Neural cell (in vitro differentiated cells): Measurements from ENCODE around the gene THUMPD3.

ENCODE experiments used
- EZH2 ChIP-seq: fragments of 200-600, 300-800 bp; shearing (Covaris generic), sonication (generic); IDR thresholded peaks from 2 replicates; pipeline ENCODE4 v1.6.1; 2014; ENCODE audit warnings: antibody characterized with exemption, low read length, borderline replicate concordance, mild to moderate bottlenecking; ENCODE audit not compliant: insufficient read depth, poor library complexity, severe bottlenecking
- POLR2AphosphoS5 ChIP-seq: IDR thresholded peaks from 2 replicates; pipeline ENCODE4 v1.6.1; 2012
- RAD21 ChIP-seq: fragments of 450-650 bp; conservative IDR thresholded peaks from 2 replicates; pipeline ENCODE4 v1.6.1; 2014; ENCODE audit warnings: antibody characterized with exemption, mild to moderate bottlenecking, moderate library complexity
- REST ChIP-seq: IDR thresholded peaks from 2 replicates; pipeline ENCODE4 v1.6.1; 2012; ENCODE audit warnings: borderline replicate concordance
- TF ChIP-seq, protein P1 (sequence below): fragments of 450-650 bp; IDR thresholded peaks from 2 replicates; pipeline ENCODE4 v1.5.1; 2014; ENCODE audit warnings: antibody characterized with exemption, mild to moderate bottlenecking, moderate library complexity; ENCODE audit not compliant: poor library complexity, severe bottlenecking

DNA sequence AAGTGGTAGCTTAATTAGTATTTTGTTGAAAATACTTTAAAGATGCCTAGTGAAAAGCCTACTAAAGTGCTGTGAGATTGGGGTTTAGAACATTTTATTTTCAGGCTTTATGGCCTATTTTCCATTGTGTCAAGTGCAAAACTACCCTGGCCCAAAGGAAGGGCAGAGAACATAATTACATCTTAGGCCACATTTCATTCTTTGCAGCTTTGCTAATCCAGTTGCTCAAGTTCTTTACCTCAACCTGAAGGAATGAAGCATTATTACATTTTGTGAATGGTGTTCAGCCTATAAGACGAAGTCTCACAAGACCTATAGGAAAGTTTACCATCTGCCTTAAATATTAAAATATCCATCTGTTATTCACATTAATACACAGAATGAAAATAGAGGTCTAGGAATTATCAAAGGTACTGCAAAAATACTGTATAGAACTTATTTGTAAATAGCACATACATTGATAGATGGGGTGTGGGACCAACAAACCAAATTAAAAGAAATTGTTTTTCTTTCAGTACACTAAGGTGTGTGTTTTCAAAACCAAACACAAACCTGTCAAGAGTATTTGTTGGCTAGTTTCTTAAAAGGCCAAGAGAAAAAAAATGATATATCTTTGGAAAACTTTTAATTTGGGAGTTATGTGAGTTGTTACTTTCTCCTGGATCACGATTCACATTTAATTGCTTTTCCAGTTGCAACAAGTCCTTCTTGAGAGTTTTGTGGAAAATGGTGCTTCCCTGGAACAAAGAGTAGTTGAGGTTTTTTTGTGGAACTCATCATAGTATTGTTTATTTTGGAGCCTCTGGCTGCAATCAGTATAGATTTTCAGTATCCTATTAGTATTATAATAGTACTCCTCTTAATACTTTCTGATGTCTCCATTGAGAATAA is 22.6 kb downstream of the THUMPD3 start:
- TF ChIP-seq REST (no peak), RAD21 (no peak), POLR2AphosphoS5 (no peak), EZH2 (no peak)
- TF ChIP-seq, protein P1, sequence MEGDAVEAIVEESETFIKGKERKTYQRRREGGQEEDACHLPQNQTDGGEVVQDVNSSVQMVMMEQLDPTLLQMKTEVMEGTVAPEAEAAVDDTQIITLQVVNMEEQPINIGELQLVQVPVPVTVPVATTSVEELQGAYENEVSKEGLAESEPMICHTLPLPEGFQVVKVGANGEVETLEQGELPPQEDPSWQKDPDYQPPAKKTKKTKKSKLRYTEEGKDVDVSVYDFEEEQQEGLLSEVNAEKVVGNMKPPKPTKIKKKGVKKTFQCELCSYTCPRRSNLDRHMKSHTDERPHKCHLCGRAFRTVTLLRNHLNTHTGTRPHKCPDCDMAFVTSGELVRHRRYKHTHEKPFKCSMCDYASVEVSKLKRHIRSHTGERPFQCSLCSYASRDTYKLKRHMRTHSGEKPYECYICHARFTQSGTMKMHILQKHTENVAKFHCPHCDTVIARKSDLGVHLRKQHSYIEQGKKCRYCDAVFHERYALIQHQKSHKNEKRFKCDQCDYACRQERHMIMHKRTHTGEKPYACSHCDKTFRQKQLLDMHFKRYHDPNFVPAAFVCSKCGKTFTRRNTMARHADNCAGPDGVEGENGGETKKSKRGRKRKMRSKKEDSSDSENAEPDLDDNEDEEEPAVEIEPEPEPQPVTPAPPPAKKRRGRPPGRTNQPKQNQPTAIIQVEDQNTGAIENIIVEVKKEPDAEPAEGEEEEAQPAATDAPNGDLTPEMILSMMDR, result no peak
